ENCODE results near the gene UBE4B. TPM values are rescaled to one million over a fixed set of nuclear protein-coding genes. Genes with fewer than 3 reads are reported as not detected.

UBE4B gene
- total and polyA plus RNA-seq, 2 of the 4 experiments (the other 2 are of a cell fraction), result 26.5 to 39.3 TPM

DNA sequence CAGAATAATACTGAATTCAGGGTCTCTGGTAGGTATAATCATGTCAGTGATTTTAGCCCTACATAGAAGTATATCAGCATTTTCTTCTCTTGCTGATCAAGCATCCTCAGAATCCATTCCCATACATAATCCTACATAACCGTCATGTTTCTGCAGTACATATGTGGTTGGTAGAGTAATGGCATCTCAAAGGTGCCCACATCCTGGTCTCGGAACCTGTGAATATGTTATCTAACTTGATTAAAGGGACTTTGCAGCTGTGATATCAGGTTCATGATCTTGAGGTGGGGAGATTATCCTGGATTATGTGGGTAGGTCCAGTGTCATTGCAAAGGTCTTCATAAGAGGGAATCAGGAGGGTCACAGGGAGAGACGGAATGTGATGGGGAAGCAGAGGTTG lies 108.2 kb downstream of the UBE4B start:
- TF ChIP-seq, protein P1, sequence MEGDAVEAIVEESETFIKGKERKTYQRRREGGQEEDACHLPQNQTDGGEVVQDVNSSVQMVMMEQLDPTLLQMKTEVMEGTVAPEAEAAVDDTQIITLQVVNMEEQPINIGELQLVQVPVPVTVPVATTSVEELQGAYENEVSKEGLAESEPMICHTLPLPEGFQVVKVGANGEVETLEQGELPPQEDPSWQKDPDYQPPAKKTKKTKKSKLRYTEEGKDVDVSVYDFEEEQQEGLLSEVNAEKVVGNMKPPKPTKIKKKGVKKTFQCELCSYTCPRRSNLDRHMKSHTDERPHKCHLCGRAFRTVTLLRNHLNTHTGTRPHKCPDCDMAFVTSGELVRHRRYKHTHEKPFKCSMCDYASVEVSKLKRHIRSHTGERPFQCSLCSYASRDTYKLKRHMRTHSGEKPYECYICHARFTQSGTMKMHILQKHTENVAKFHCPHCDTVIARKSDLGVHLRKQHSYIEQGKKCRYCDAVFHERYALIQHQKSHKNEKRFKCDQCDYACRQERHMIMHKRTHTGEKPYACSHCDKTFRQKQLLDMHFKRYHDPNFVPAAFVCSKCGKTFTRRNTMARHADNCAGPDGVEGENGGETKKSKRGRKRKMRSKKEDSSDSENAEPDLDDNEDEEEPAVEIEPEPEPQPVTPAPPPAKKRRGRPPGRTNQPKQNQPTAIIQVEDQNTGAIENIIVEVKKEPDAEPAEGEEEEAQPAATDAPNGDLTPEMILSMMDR (conservative IDR thresholded peaks at IDR 0.05; ENCODE audit: low read depth, low read length), result no peak
- TF ChIP-seq SMC3 (IDR thresholded peaks at IDR 0.05; ENCODE audit: low read depth, low read length) (no peak), MAFK (IDR thresholded peaks at IDR 0.05; ENCODE audit: low read depth, low read length) (no peak), FOS (IDR thresholded peaks at IDR 0.05; ENCODE audit: low read depth, low read length) (no peak), MAZ (IDR thresholded peaks at IDR 0.05; ENCODE audit: borderline replicate concordance, low read depth, low read length) (no peak), CEBPB (IDR thresholded peaks at IDR 0.05; ENCODE audit: low read depth, low read length) (no peak), RFX5 (IDR thresholded peaks at IDR 0.05; ENCODE audit: low read depth, low read length) (no peak), RCOR1 (IDR thresholded peaks at IDR 0.05; ENCODE audit: insufficient replicate concordance, low read length) (no peak), RAD21 (IDR thresholded peaks at IDR 0.05; ENCODE audit: low read length) (no peak), NFE2L2 (IDR thresholded peaks at IDR 0.05; ENCODE audit: low read depth, low read length) (no peak), MXI1 (IDR thresholded peaks at IDR 0.05; ENCODE audit: borderline replicate concordance, low read depth, low read length) (no peak), POLR2A (IDR thresholded peaks at IDR 0.05; ENCODE audit: low read depth, low read length) (no peak), BHLHE40 (IDR thresholded peaks at IDR 0.05; ENCODE audit: low read depth, low read length) (no peak), CHD1 (IDR thresholded peaks at IDR 0.05; ENCODE audit: low read depth, low read length) (no peak)
- TF ChIP-seq, protein P2, sequence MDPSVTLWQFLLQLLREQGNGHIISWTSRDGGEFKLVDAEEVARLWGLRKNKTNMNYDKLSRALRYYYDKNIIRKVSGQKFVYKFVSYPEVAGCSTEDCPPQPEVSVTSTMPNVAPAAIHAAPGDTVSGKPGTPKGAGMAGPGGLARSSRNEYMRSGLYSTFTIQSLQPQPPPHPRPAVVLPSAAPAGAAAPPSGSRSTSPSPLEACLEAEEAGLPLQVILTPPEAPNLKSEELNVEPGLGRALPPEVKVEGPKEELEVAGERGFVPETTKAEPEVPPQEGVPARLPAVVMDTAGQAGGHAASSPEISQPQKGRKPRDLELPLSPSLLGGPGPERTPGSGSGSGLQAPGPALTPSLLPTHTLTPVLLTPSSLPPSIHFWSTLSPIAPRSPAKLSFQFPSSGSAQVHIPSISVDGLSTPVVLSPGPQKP (IDR thresholded peaks at IDR 0.05; ENCODE audit: borderline replicate concordance, low read depth, low read length), result no peak
- TF ChIP-seq, protein P3, sequence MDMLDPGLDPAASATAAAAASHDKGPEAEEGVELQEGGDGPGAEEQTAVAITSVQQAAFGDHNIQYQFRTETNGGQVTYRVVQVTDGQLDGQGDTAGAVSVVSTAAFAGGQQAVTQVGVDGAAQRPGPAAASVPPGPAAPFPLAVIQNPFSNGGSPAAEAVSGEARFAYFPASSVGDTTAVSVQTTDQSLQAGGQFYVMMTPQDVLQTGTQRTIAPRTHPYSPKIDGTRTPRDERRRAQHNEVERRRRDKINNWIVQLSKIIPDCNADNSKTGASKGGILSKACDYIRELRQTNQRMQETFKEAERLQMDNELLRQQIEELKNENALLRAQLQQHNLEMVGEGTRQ (IDR thresholded peaks at IDR 0.05; ENCODE audit: low read depth, low read length), result no peak
- Histone ChIP-seq H2BK20ac (ENCODE audit: low read depth, low read length) (no peak overlapping the region), H2AK5ac (ENCODE audit: low read depth, low read length) (no peak overlapping the region), H2AFZ (replicated peaks; ENCODE audit: low read length, poor library complexity) (no peak overlapping the region), H4K91ac (ENCODE audit: insufficient read depth, low read depth, low read length) (no peak overlapping the region), H3K9ac (ENCODE audit: low read depth, low read length) (no peak overlapping the region), H3K36me3 (ENCODE audit: control insufficient read depth, insufficient read depth, low read length) (peaks cover 30% of the 10 kb centered on the region), H2BK5ac (ENCODE audit: low read depth, low read length, poor library complexity, severe bottlenecking) (no peak overlapping the region), H4K8ac (ENCODE audit: low read depth in 2 of 2, low read length in 2 of 2) (no peak overlapping the region), H3K4me2 (ENCODE audit: low read depth, low read length) (no peak overlapping the region), H3K4me3 (ENCODE audit: insufficient read depth, low read depth, low read length) (no peak overlapping the region), H2BK120ac (ENCODE audit: low read depth, low read length) (no peak overlapping the region), H4K20me1 (ENCODE audit: insufficient read depth, low read length) (no peaks in the 10 kb centered on the region), H4K5ac (ENCODE audit: low read depth, low read length) (no peak overlapping the region), H3K79me1 (ENCODE audit: low read depth in 1 of 2, low read length in 2 of 2) (no peaks in the 10 kb centered on the region; a peak in 1 of 4 replicates), H3K4ac (ENCODE audit: low read depth, low read length) (no peak overlapping the region), H3K23ac (ENCODE audit: low read depth, low read length) (no peak overlapping the region), H3K18ac (ENCODE audit: low read depth, low read length) (no peak overlapping the region), H3K4me1 (ENCODE audit: control insufficient read depth, insufficient read depth, low read length) (no peaks in the 10 kb centered on the region), H2BK15ac (ENCODE audit: low read depth, low read length) (no peak overlapping the region), H3K27ac (ENCODE audit: insufficient read depth, low read length) (no peak overlapping the region), H3K9me1 (ENCODE audit: insufficient read depth, low read length) (no peaks in the 10 kb centered on the region), H3K27me3 (ENCODE audit: control insufficient read depth, insufficient read depth, low read length) (no peaks in the 10 kb centered on the region), H3K14ac (replicated peaks; ENCODE audit: low read depth, low read length) (no peak overlapping the region), H3K56ac (ENCODE audit: extremely low read depth, insufficient read depth, low read length) (no peak overlapping the region), H3K9me3 (ENCODE audit: control insufficient read depth, insufficient read depth, low read length) (no peaks in the 10 kb centered on the region), H2AK9ac (replicated peaks; ENCODE audit: low read depth, low read length, poor library complexity) (no peak overlapping the region)
- POLR2A ChIA-PET (ENCODE audit: unreplicated experiment), result no interaction called here
- dilution Hi-C loops (cut with HindIII; ENCODE audit: low sequenced_read_pairs, unreplicated experiment), result no loop called here
- WGBS, 2 experiments (ENCODE audit: extremely low coverage in 2 of 2, insufficient read length in 1 of 2), result 100% methylated on average over 1 of the region's 3 CpGs; no CpG with 5 or more reads in 1 of the 2 experiments
- no TSS peak for BruUV-seq (replicated peaks)
- DNase-seq (no peak), ATAC-seq (ENCODE audit: low read depth) (no peak)
- CTCF ChIA-PET, result interaction anchor here (1.4 kb wide), 1 partner anchor 11 kb away, joined by 3 read pairs; no protein-coding TSS in a partner anchor
- in situ Hi-C loops (cut with MboI; ENCODE audit: low sequenced_read_pairs), result loop anchor here (25.0 kb wide), 1 partner anchor 179 kb away; no protein-coding TSS in a partner anchor
- intact Hi-C loops (cut with micrococcal nuclease), result no loop called here
